RCC 7860 (cell line): ENCODE measurements around the gene CTSA.
"Not testable (repeated sequence)": the region's sequence is repeated elsewhere in the genome, so short reads cannot be mapped to it uniquely, and the experiment has no call there.

Source experiments
- DNase-seq: peaks from one replicate; pipeline ENCODE4 v3.0.0-alpha.2; 2015; ENCODE audit warnings: low spot score
- FAIRE-seq: peaks from 2 replicates; lab custom pipeline; 2012; peaks lifted over from hg19 to GRCh38; lab: Jason Lieb, UNC

CTSA gene

DNA sequence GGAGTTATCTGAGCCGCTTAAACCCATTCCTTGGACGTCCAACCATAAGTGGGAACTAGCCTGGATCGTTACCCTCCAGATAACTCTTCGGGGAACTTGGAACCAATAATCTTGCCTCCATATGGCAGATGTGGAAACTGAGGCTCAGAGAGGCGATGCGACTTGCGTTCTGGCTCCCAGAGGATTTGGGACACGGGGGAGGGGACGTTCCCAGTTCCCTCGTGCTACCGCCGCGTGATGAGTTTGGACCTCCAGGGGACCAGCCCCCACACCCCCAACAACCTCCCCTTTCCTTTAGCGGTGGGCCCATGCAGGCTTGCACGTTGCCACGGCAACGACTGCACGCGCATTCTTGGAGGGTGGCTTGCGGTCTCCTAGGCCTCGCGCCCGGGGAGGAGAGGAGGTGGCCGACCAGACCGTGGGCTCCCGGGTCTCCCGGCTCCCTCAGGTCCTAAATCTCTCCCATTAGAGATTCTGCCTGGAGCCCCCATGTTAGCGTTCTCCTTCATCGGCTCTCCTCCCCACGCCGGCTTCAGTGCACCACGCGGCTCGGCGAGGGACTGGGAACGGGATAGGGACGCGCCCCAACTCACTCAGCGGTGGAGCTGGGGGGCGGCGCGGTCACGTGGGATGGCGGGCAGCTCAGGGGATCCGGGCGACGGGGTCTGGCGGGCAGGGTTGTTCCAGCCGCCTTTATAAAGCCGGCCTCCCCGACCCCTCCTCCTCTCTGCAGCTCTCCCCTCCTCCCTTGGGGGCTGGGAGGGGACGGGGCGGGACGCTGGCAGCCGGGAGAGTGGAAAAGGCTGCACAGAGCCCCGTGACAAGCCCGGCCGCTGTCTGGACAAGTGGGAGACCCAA, 20.6 kb downstream of the CTSA start, which contains the start of gene PLTP:
PLTP (minus strand) TSS at position 670 of the 858 bp plus-strand sequence. CDS start 703 bp downstream, outside the sequence.
- no peak for DNase-seq
- no peak for FAIRE-seq

DNA sequence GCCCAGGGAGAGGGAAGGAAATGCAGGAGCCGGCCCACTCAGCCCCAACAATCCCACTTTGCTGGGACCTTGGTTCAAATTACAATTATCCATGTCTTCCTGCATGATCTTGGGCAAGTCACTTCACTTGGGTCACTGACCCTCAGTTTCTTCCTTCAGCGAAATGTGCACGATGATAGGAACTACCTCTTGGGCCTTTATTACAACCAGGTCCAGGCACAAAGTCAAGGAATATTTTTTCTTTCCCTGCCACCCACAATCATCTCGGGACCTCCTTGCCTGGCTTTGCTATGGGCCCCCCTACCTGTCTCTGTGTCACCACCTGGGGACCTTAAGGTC, 21.2 kb downstream of the CTSA start:
- DNase-seq = no peak
- FAIRE-seq = no peak

DNA sequence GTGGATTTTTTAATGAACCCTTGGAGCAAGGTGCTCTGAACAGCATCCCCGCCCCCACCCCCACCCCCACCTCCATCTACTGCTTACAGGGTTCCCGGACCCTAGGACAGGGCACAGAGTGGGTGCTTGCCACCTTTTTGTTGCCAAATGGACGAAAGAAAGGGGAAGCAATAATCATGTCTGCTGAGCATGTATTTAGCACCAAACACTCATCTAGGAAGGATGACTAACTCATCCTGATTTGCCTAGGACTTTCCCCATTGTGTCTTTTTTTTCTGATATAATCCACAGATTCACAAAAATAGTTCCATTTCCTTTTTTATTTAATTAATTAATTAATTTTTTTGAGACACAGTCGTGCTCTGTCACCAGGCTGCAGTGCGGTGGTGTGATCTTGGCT, 22.0 kb downstream of the CTSA start:
- no peak for DNase-seq
- FAIRE-seq = no peak

DNA sequence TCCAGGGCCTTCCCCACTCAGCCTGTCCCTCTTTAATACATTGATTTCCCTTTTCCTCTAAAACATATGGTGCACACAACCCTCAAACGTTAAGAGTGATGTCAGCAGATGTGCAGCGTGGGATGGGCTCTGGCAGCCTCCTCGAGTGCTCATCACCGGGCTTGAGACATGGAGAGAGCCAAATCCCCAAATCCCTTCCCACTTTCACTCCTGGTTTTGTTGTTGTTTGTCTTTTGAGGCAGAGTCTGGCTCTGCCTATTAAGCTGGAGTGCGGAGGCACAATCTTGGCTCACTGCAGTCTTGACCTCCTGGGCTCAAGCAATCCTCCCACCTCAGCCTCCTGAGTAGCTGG, 26.6 kb downstream of the CTSA start:
- FAIRE-seq (no peak), DNase-seq (no peak)

DNA sequence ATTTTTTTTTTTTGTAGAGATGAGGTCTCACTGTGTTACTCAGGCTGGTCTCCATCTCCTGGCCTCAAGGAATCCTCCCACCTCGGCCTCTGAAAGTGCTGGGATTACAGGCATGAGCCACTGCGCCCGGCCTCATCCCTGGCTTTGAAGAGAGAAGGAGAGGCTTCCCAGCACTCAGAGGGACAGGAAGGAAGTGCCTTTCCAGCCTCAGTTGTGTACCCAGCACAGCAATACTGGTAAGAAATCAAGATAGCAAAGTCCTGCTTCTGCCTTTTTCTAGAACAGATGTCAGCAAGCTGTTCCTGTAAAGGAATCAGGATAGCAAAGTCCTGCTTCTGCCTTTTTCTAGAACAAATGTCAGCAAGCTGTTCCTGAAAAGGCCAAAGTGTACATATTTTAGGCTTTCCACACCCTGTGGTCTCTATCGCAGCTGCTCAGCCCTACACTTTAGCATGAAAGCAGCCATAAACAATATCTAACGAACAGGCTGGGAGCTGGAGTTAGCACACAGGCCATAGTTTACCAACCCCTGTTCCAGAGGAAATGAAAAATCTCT, 27.1 kb downstream of the CTSA start:
- no peak for DNase-seq
- FAIRE-seq = no peak

DNA sequence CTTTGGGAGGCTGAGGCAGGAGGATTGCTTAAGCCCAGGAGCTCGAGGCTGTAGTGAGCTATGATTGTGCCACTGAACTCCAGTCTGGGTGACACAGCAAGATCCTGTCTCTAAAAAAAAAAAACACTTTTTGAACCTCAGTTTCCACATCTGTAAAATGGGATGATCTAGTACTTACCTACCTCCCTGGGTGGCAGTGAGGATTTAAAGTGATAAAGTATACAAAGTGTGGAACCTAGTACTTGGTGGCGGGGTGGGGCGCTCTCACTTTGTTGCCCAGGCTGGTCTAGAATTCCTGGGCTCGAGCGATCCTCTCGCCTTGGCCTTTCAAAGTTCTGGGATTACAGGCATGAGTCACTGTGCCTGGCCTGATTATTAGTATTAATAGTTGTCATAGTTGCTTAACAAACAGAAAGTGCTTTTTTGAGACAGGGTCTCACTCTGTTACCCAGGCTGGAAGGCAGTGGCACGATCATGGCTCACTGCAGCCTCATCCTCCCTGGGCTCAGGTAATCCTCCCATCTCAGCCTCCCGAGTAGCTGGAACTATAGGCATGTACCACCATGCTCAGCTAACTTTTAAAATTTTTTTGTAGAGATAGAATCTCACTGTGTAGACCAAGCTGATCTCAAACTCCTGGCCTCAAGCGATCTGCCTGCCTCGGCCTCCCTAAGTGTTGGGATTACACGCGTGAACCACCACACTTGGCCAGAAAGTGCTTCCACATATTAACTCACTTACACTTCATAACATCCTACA, 27.8 kb downstream of the CTSA start:
- no peak for DNase-seq
- FAIRE-seq = no peak

DNA sequence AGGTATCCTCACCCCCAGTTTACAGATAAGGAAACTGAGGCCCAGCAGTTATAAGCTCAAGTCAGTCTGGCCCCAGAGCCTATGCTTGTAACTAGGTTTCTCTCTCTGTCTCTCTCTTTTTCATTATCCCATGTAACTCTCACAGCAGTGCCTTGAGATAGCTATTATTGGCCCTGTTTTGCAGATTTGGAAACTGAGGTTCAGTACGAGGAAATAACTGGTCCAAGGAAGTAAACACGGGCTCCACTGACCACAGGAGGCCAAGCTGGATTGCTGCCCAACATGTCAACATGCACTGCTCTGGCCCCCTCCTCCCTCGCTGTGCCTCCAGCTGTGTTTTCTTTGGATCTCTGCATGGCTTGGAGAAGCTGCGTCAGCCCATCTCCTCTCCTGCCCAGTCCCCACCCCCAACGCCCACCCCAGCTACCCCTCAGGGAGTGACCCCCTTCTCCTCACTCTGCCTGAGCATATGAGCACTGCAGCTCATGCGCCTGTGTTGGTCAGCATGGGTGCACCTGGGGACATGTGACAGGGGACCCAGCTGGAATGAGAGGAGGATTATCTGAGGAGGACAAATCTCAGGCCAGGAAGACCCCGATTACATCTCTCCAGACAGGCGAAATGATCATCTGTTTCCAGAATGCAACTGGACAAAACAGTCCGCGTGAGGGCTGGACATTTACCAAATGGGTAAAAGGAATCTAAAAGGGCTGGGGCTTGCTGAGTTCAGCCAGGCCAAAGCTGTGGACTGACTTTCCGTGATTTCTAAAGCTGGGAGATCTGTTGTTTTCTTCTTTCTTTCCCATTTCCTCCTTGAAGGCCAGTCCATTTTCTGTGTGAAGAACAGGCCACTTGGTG, 28.6 kb downstream of the CTSA start:
- DNase-seq (no peak), FAIRE-seq (no peak)

DNA sequence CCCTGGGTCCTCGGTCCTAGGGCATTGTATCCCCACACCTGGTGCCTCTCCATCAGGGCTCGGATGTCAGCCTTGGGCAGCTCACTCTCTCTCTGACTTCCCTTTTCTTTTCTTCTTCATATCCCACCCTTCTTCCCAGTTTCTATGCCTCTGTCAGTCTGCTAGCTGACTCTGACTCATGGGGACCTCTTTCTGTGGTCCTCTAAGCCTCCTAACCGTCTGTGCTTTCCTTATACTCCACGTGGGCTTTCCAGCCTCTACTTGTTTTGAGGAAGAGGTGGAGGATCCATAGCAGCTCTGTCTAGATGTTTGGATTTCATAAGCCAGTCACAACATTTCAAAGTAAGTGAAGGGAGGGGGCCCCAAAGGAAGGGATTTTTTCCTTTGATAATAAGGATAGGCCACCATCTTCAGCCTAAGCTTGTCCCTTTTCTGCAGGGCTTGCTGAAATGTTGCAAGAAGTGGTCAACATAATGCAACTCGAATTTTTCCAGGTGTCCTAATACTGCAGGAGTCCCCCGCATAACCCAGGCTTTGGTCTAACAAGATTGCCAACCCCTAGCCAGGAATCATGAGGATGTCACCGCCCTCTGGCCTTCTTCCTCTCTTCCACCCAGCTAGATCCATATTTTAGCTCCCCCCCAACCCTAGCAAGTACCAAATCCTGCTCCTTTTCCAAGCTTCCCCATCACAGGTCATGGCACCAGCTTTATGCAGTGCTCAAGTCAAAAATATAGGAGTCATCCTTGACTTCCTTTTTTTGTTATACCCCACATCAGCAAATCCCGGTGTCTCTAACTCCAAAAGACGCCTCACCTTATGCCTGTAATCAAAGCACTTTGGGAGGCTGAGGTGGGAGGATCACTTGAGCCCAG, 29.6 kb downstream of the CTSA start:
- FAIRE-seq (no peak), DNase-seq (no peak)

DNA sequence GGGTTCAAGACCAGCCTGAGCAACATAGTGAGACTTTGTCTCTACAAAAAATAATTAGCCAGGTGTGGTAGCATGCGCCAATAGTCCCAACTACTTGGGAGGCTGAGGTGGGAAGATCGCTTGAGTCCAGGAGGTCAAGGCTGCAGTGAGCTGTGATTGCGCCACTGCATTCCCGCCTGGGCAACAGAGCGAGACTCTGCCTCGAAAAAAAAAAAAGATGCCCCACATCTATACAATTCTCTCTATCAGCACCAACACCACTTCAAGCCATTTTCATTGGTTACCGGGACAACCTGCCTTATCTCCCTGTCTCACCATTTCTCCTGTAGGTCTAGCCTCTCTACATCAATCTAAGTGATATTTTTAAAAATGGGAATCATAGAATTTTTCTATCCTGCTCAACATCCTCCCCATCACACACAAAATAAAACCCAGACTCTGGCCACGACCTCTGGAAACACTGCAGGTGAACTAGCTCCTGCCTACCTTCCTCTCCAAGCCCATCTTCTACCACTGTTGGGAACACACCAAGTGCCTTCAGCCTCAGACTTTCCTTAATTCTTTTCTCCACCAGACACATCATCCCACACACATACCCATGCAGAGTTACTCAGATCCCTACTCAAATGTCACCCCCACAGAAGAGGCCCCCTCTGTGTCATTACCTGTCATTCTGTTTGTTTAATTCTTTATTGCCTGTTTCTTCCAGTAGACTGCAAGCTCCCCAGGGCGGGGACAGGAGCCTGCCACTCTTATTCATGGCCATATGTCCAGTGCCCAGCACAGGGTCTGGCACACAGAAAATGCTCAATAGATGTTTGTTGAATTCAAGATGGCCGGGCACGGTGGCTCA, 30.4 kb downstream of the CTSA start:
- no peak for DNase-seq
- no peak for FAIRE-seq

DNA sequence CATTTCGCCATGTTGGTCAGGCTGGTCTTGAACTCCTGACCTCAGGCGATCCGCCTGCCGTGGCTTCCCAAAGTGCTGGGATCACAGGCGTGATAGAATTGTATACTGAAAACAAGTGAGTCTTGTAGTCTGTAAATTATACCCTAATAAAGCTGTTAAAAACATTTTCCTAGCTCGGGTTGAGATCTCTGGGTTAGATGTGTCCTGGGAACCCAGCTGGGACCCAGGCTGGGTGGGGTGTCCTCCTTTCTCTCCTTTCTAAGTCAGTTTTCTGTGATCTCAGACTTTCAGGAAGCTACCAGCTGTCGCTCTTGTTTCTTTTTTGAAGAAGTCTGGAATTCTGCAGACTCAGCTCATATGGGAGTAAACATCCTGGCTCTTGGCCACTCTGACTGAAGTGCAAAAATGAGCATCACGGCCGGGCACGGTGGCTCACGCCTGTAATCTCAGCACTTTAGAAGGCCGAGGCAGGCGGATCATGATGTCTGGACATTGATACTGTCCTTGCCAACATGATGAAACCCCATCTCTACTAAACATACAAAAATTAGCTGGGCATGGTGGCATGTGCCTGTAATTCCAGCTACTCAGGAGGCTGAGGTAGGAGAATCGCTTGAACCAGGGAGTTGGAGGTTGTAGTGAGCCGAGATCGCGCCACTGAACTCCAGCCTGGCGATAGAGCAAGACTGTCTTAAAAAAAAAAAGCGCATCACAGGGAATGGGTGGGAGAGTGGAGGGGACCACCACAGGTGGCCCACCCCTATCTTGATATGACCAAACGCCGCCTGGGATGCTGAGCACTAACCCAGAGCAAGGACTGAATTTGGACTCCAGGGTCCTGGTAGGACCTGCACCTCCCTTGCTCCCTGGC, 33.5 kb downstream of the CTSA start:
- FAIRE-seq (no peak), DNase-seq (no peak)

DNA sequence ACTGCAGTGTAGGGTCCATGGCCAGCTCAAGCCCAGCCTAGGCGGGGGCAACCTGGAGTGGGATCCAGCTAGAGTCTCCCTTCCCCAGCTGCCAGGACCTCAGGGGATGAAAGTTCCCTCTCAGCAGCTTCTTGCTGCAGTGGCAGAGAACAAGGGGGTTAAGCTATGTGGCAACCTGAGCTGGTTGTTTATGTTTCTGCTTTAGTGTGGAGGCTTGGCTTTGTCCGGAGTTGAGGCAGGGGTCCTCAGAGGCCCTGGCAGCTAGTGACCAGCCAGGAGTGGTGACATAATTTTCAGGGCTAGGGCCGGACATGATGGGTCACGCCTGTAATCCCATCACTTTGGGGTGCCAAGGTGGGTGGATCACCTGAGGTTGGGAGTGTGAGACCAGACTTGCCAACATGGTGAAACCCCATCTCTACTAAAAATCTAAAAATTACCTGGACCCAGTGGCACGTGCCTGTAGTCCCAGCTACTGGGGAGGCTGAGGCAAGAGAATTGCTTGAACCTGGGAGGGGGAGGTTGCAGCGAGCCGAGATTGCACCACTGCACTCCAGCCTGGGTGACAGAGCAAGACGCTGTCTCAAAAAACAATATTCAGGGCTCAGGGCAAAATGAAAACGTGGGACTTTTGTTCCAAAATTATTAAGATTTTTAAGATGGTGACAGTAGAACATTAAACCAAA, 34.8 kb downstream of the CTSA start:
- DNase-seq (no peak), FAIRE-seq (no peak)

DNA sequence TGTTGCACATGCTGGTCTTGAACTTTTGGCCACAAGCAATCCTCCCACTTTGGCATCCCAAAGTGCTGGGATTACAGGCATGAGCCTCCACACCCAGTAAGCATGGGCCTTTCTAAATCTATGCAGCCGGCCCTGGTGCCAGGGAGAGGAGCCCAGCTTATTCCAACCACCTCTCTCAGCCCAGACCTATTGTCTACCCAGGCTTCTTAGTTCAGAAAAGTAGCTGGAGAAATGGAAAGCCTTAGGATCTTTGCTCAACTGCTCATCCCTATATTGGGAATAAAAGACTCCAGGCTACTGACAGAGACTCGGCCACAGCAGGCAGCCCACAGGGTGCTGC, 35.6 kb downstream of the CTSA start:
- FAIRE-seq (no peak), DNase-seq (no peak)

DNA sequence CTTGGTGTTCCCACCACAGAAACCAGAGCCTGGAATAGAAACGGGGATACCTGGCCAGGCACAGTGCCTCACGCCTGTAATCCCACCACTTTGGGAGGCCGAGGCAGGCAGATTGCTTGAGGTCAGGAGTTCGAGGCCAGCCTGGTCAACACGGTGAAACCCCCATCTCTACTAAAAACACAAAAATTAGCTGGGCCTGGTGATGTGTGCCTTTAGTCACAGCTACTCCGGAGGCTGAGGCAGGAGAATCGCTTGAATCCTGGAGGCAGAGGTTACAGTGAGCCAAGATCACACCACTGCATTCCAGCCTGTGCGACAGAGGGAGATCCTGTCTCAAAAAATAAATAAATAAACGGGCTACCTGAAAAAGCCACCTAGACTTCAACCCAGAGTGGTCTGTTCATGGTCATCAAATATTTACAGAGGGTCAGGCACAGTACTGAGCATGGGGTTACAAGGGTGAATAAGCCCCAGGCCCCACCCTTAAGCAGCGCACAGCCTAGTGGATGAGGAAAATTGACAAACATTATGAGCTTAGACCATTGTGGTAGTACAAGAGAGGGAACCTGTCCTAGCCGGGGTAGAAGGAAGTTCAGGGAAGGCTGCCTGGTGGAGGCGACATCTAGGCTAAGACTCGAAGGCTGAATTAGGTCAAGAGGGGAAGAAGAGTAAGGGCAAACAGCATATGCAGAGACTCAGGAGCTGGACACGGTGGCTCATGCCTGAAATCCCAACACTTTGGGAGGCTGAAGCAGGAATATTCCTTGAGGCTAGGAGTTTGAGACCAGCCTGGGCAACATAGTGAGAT, 36.1 kb downstream of the CTSA start:
- DNase-seq (no peak), FAIRE-seq (no peak)

DNA sequence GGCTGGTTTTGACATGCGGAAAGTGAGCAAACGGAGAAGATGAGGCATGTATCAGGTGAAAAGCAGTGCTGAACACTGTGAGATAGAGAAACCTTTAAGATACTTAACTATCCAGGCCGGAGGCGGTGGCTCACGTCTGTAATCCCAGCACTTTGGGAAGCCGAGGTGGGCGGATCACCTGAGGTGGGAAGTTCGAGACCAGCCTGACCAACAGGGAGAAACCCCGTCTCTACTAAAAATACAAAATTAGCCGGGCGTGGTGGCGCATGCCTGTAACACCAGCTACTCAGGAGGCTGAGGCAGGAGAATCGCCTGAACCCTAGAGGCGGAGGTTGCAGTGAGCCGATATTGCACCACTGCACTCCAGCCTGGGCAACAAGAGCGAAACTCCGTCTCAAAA, 40.5 kb downstream of the CTSA start:
- DNase-seq, FAIRE-seq: not testable (repeated sequence)

DNA sequence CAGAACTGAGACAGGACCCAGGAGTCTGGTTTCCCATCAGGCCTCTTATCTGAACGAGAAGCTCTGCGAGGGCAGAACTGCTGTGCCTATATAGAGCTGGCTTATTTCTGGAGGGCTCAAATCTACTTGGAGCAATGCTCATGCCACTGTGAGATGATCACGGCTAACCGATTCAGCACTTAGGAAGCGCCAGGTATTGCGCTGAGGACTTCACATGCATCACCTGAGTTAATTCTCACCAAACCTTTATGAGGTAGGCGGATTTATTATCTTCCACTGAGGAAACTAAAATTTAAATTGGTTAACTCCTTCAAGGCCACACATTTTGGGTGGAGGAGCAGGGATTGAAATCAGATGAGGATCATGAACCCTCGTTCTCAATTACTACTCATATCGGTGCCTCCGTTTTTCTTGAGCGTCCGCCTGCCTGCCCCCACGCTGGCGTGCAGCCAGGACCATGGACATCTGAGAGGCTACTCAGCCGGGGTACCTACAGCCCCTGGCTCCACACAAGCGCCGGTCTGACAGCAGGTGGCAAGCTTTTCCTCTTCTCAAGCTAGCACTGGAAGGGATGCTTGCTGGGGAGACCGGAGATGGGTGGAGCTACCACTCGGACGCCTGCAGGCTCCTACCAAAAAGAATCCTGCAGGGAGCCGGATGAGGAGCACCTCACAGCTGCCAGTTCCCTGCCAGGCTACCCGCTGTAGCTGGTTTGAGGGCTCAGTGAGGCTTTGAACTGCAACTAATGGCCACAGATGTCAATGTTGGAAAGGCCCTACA, 42.3 kb downstream of the CTSA start:
- FAIRE-seq (no peak), DNase-seq (peak; percentile 75)

DNA sequence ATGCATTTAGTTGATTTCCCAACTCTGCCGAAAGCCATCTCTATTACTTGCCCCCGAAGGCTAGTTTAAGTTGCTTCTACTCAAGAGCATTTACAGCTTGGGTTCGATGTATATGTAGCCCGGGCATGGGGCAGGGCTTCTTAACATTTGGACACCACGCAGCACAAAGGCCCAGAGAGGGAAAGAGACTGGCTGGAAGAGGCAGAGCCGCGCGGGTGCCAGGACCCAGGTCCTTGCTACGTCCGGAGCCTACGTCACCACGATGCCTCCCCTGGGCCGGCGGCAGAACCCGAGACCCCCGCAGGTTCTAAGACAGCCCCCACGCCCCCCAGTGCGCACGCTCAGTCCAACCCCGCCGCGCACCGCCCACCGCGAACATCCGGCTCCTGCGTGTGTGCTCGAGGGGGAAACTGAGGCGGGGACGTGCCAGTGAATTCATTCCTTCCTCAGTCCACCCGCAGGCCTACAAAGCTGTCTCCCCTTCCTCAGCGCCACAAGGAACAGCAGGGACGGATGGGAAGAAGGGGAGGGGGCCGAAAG, 43.0 kb downstream of the CTSA start:
- DNase-seq = peak; percentile 9
- no peak for FAIRE-seq
